ENCODE data around the gene TTLL9.
A peak's percentile ranks its signal among the peaks of the same experiment; 100 is the strongest.

The TTLL9 gene

DNA sequence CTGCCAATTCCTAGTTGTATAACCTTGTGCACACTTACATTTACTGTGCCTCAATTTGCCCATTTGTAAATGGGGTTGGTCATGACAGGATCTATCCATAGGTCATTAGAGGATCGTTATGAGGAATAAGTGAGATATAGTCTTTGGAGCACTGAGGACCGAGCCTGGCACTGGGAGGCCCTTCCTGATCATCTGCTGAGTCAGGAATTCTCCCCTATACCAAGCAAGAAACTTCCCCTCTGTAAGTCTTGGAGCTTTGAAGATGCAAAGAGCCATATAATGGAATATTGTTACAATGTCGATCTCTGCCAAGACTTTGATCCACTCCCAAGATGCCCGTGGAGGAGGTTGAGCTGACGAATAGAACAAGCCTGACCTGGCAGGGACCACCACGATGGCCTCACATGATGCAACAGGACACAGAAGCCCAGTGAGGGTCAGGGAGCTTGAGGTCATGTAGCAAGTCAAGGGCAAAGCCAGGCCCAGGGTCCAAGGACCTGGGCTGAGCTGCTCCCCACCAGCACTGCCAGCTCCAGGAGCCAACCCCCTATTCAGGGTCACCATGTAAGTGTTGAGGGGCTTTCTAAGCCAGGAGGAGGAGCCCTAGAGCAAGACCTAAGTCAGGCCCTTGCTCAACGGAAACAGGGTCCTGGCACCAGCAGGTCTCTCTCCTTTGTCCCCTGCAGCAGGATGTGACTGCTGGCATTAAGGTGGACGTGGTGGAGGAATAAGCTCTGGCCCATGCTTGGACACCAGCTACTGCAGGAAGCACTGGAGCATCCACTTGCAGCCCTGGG lies 64.7 kb downstream of the TTLL9 start:
- DNase-seq (ENCODE audit: extremely low spot score, insufficient read length, low read depth) (no peak), FAIRE-seq (no peak)

DNA sequence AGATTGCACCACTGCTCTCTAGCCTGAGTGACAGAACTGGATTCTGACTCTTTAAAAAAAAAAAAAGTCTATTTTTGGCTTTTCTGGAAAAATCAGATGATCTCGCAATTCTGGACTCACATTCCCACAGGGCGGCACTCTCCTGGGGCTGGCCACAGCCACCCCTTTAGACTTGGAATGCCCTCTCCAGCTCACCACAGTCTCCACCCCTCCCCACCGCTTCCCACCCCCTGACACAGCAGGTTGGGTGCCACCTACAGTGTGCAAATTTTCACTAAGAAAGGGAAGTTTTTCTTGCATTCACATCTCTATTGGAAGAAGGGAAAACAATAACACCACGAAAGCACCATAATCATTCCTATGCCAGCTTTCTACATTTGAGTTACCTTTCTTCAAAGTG lies 66.0 kb downstream of the TTLL9 start:
- no peak for FAIRE-seq

DNA sequence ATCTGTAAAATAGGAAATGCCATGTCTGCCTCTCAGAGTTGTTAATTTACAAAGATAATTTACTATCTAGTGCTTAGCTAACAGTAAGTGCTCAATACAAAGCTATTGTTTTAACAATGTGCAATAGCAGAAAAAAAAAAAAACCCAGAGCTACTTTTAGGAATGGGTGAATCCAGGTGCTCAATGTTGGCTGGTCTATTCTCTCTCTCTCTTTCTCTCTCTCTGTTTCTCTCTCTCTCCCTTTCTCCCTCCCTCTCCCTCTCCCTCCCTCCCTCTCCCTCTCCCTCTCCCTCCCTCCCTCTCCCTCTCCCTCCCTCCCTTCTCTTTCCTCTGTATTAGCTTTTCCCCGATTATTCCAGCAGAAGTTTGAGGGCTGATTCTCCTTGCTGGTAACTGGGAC lies 67.4 kb downstream of the TTLL9 start:
- no peak for FAIRE-seq
- no peak for DNase-seq (ENCODE audit: extremely low spot score, insufficient read length, low read depth)

More for the DNA sequence above, 66.0 kb downstream of the TTLL9 start:
- DNase-seq (ENCODE audit: extremely low spot score, insufficient read length, low read depth): no peak

DNA sequence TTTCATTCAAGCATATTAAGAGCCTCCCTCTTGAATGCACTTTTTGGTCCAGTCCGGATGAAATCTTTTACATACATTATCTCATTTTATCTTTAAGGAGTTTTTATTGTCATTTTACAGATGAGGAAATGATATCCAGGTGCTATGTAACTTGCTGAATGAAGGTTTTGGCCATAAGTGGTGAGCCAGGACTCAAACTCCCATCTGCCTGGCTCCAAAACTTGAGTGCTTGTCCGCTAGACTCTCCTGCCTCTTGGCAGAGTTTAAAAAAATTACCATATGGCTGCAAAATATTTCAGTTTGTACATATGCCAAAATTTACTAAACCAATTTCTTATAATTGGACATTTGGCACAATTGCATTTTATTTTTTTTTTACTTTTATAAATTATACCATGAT lies 69.2 kb downstream of the TTLL9 start:
- no peak for DNase-seq (ENCODE audit: extremely low spot score, insufficient read length, low read depth)
- no peak for FAIRE-seq

DNA sequence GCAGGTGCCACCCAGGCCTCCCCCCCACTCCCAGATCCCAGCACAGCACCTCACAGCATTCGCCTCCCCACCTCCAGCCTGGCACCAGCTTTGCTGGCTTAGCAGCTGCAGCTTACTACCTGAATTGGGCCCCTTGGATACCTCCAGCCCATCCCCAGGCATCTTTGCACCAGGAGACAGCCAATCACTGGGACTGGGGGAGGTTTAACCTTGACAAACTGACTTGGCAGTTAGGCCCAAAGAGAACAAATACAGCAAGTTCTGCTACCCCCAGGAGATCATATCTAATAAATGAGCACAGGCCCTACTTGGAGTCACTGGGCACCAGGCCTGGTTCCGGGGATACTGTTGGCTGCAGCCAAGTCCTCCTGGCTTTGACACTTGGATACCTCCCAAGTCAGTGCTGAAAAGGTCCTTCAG lies 72.6 kb downstream of the TTLL9 start:
- FAIRE-seq (no peak), DNase-seq (ENCODE audit: extremely low spot score, insufficient read length, low read depth) (no peak)

DNA sequence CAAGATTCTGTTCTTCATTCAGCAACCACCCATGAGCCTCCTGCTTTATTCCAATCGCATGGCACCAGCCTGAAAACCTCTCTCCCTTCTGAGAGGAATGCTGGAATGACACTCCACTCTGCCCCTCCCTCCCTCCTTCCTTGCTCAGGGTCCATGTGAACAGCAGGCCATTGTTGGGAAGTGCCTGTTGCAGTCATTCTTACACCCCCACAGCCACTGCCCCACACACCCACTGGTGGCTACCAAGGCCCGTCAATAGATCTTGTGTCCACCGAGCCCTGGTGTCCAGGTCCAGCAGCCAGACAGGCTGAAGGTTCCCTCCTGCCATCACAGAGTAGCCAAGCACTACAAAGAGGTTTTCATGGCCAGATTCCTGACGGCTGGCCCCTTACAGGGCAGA lies 74.9 kb downstream of the TTLL9 start:
- no peak for DNase-seq (ENCODE audit: extremely low spot score, insufficient read length, low read depth)
- FAIRE-seq: no peak

DNA sequence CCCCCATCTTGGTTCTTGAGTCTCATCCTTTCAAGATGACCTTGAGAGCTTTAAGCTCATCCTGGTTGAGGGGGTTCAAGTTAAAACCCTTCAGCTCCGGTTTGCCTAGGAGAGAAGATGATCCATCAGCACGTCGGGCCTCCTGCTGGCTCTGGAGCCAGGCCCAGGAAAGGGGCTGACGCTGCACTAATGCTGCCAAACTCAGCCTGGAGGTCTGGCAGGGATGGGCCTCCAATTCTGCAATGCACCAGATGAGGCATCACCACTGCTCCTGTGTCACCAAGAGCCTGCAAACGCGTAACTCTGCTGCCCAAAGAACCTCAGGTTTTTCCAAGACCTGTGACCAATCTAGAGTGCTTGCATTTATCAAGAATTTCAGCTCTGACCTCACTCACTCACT lies 75.4 kb downstream of the TTLL9 start:
- no peak for FAIRE-seq
- DNase-seq (ENCODE audit: extremely low spot score, insufficient read length, low read depth): no peak

DNA sequence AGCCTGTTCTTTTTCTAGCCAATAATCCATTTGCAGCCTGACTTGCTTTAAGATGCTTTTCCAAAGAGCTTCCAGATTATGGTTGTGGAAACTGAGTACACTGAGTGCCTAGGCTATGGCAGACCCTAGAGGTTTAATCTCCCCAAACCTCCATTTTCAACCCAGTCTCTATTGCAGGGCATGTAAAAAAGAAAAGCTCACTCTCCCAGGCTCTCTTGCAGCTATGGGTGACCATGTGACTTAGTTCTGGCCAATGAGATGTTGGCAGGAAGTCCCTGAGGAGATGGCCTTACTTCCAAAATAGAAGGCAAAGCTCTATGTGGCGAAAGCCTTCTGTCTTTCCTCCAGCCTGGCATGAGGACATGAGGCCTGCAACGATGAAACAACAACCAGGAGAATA lies 77.6 kb downstream of the TTLL9 start:
- DNase-seq (ENCODE audit: extremely low spot score, insufficient read length, low read depth) (no peak), FAIRE-seq (no peak)

DNA sequence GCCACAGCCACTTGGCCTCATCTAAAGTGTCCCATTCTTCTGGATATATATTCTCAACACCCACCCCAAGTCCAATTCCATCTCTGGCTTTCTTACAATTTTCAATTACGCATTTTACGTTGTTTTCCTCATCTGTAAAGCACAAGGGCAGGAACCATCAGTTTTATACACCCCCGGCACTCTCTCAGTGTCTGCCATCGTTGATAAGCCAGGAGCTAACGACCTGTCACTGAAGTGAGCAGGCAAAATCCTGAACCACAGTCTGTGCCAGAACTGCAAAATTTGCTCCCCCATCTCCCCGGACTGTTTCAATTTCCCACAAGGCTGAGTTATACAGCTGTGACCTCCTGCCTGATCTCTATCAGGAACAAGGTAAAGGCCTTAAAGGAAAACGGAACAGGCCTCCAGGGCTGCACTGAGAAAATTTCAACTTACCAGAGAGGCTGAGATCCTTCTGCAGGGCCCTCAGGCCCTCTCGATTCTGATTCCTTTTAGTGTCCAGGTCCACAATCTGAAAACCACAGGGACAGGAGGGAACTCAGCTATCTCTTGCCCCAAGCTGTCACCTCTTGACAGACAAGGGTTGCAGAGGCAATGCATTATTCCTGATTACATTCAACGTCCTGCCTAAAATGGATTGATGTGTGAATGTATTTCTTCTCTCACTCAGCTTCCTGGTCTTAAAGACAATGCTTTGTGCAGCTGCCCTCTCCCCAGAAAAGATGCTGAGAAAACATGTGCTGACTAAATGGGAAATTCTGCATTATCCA lies 79.6 kb downstream of the TTLL9 start:
- FAIRE-seq (no peak), DNase-seq (ENCODE audit: extremely low spot score, insufficient read length, low read depth) (no peak)

DNA sequence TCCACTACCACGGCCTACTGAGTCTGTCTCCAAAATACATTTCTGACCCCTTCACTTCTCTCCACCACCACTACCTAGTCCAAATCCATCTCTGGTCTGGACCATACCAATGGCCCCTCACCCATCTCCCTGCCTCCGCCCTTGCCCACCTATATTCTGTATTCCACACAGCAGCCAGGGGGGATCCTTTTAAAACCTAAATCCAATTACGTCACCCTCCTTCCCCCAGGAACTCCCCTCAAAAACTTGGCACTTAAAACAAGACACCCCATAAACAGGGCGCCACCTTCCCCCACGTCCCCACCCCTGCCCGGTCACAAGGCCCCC lies 80.7 kb downstream of the TTLL9 start:
- DNase-seq (ENCODE audit: extremely low spot score, insufficient read length, low read depth): no peak
- FAIRE-seq: no peak

DNA sequence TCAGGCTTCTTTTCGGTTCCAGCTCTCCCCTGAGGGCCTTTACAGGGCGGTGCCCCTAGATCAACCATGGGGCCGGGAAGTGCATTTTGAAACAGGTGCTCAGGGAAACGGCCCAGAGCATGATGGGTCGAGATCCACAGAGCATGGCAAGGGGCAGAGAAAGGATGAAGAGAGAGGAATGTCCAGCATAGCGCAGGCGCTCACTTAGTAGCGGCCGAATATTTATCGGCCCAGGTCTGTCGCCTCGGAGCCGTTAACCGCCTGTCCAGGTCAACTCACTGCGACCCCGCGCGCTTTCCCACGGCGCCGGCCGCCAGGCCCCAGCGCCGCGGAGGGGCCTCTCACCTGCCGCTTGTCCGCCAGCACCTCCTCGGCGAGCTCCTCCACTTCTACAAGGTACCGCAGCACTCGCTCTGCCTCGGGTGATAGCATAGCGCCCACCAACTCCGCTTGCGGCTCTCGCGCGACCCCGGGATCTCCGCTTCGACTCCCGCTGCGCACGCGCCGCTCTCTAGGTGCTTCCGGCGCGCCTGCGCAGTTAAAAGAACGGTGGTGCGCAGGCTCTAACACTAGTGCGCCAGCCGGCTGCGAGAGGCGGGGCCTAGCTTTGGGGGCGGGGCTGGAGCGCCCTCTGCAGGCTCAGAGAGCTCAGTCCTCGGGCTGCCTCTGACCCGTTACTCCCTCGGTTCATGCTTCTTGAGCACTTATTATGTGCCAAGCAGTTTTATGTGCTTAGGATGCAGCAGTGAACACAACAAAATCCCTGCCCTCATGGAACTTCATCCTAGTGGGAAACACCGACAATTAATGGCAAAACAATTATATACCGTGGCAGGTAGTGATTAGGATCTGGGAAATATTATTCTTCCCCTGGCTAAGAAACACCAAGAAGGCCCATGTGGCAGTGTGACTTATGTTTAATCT lies 81.4 kb downstream of the TTLL9 start, which contains the start of gene PDRG1:
TSS of gene PDRG1 (minus strand) at position 517 of the 924 bp plus-strand sequence. CDS start at position 432, 85 bp downstream.
- FAIRE-seq (peak; percentile 87), DNase-seq (ENCODE audit: extremely low spot score, insufficient read length, low read depth) (peak; percentile 85)

DNA sequence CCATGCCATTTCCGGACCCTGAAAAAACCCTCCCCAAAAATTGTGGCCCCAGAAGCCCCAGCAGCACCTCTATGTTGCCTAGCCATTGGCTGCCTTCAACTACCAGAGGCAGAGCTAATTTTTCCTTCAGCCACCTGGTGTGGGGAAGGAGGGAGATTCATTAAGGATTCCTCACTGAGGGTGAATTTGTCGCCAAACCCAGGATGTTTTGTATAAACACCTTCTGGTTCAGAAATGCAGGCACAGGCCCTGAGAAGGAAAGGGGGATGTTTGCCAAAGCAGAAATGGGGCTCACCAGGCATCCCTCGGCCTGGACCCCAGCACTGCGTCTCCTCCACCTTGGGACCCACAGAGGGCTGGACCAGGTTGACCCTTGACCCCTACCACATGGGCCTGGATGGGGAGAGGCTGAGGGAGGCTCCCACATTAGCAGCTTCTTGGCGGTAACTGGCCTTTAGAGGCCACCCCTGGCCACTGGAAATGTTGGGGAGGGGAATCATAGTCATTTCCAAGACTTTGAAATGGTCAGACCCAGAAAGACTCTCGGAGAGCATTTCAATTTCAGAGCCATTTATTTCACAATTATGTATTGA lies 83.2 kb downstream of the TTLL9 start:
- no peak for FAIRE-seq
- no peak for DNase-seq (ENCODE audit: extremely low spot score, insufficient read length, low read depth)

DNA sequence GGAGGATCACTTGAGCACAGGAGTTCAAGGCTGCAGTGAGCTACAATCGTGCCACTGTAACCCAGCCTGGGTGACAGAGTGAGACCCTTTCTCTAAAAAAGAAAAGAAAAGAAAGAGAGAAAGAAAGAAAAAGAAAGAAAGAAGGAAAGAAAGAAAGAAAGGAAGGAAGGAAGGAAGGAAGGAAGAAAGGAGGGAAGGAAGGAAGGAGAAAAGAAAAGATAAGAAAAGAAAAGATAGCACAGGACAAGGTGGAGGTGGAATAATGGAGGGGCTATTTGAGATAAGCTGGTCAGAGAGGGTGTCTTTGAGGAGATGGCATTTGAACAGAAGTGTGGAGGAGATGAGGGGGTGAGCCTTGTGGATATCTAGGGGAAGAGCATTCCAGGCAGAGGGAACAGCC lies 84.1 kb downstream of the TTLL9 start:
- no peak for DNase-seq (ENCODE audit: extremely low spot score, insufficient read length, low read depth)
- FAIRE-seq: no peak

DNA sequence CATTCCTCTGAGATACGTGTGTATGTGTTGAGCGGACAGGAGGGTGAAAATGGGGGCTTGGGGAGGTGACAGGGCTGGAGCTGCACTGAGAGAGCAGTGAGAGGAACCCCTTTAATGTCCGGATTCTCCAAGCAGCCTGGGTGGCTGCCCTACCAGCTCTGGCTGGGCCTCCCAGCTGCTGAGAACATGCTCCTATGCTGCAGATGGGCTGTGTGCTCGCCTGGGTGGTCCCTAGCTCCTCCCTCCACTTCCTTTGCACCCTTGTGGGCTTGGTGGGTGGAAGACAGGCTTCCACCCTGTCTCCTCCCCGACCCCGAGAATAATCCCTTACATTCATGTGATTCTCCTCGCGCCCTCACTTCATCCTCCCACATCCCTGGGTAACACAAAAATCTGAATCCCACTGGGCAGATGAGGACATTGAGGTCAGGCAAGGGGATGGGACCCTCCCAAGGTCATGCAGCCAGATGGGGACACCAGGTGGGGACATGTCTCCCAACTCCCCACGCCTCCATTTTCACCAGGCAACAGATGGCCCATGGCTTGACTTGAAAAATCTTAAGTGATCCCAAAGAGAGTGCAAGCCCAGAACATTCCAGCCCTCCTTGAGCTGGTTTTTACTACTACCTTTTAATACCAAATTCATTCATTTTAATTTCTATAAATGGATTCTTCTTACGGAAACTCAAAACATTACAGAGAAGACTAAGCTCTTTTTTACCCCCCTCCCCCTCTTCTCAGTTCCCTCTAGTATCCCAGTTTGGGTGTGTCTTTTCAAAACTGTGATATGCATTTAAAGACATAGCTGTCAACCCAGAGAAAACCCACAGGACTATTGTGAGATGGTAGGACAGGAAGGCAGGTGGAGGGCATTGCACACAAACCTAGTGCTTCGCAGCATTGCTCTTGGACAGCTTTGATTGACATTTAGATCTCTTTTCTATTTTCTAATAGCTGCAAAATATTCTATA lies 86.4 kb downstream of the TTLL9 start:
- FAIRE-seq (no peak), DNase-seq (ENCODE audit: extremely low spot score, insufficient read length, low read depth) (no peak)

DNA sequence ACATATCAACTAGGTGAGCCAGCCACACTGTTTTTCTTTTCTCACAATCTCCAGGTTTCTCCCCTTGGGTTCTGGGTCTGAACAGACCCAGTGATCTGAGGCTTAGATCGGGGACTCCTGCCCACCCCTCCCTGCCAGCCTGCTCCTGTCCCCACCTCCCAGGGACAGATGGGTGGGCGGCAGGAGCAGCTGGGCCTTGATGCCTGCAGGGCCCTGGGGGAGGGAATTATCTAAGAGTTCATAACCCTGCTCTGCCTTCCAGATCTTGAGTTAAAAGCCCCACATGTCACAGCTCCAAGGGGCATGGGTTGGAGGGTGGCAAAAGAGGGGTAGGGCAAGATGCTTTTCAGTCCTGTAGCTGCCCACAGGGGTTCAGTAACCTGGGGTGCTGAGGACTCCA lies 92.3 kb downstream of the TTLL9 start:
- FAIRE-seq (no peak), DNase-seq (ENCODE audit: extremely low spot score, insufficient read length, low read depth) (no peak)

DNA sequence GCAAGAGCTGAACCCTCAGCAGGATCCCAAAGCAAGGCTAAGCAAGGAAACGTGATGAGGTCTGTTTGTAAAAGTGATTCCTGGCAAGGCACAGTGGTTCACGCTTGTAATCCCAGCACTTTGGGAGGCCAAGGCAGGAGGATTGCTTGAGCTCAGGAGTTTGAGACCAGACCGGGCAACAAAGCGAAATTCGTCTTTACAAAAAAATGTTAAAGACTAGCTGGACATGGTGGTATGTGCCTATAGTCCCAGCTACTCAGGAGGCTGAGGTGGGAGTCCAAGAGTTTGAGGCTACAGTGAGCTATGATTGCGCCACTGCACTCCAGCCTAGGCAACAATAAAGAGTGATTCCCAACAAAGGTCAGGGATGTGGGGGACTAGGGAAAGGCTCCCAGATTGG lies 93.5 kb downstream of the TTLL9 start:
- FAIRE-seq (no peak), DNase-seq (ENCODE audit: extremely low spot score, insufficient read length, low read depth) (no peak)

DNA sequence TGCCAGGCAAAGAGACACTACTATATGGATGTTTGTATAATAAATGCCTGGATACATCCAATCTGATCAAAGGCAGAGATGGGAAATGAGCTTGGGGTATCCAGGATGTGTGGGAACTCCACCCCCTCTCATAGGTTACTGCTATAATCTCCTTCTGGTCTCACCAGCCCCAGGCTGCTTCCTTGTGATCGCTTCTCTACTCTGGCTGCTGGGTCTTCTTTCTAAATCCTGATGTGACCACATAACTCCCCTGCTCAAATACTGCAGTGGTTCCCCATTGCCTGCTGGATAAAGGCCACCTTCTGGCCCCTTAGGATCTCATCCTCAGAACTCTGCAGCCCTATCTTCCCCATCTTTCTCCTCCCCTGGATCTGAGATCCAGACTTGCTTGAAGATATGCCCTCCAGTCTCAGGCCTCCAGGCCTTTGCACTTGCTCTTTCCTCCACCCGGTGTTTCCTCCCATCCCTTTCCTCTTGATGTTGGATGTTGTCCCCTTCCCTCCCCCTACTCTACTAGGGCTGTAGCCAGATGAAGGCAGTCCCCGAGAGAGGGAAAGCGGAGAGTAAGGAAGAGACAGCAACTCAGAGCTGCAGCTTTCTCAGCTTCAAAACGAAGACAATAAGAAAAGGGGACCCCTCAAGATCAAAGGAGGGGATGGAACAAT lies 96.7 kb downstream of the TTLL9 start:
- FAIRE-seq (no peak), DNase-seq (ENCODE audit: extremely low spot score, insufficient read length, low read depth) (no peak)

DNA sequence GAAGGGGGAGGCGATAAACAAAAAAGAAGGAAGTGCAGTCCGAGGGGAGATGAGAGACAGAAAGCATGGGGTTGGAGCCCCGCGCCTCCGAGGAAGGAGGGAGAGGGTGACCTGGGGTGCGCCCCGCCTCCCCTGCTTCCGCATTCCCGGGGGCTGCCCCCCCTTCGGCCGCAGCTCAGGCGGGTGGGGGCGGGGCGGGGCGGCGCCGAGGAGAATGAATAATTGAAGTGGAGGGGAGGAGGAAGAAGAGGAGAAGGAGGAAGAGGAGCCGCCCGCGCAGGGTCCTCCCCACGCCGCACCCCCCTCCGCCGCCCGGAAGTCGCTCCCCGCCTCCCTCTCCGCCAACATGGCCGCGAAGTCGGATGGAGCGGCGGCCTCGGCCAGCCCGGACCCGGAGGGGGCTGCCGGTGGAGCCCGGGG lies 97.4 kb downstream of the TTLL9 start, which contains the start of gene XKR7:
TSS of gene XKR7 (plus strand) at position 322 of the 420 bp plus-strand sequence. CDS start at position 347, 25 bp downstream.
- DNase-seq (ENCODE audit: extremely low spot score, insufficient read length, low read depth): no peak
- no peak for FAIRE-seq
